ENCODE data around the gene PTER.

Gene PTER

DNA sequence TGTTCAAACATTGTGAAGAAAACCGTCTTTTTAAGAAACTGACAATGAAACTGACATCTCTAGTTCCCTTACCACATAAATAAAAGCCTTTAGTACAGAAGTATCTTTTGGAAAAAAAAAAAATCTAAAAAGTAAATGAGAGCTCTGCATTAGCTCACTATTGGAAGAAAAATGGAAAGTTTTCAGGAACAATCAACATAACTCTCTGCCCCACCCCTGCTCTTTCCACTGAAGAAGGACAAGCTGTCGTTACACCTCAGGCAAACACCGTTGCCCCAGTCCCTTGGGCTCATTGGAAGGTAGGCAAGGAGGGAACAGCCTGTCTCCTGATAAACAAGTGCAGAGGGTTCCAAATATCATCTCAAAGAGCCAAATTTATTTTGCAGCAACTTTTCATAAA lies 107.3 kb downstream of the PTER start:
- no peak for DNase-seq (ENCODE audit: low read depth in 2 of 2)

DNA sequence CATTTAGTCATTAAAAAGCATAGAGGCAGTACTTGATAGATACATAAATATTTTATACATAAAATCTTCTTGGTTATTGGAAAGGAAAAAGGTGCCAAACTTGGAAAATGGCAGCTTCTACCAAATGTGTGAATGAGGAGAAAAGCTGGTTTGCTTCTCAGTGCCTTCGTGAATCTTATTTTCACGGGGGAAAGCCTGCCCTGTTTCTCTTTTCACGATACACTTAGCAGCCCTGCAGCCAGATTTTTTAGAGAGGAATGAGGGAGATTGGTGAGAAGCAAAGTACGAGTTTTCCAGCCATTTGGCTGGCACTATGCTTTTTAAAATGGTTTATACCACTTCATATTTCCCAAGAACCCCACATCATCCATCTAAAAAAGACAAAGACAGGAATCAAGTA lies 107.8 kb downstream of the PTER start:
- DNase-seq (ENCODE audit: low read depth in 2 of 2): no peak

DNA sequence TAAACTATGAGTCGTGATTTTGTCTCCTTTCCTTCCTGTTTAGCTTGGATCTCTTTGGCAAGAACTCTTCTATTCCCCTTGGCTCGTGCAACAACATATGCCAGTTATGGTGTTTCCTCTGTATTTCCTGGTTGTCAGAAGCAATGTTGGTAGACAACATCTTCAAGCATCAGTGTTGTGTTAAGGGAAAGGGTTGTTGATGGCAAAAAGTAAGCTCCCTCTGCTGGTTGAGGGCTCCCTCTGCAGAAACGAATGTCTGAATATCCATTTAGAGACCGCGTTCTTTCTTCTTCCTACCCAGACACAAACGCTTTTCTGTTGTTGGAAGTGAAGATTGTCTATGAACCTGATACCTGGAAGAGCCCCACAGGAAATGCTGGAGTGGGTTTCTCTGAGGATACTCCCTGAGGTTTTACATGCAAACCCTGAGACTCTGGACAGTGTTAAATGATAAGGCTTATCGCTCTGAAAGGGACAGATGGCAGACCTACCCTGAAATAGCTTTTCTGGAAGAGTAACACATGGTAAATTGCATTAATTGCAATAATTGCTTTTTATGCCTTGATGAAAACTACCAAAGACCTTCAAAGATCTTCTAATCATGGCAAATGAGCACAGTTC lies 108.4 kb downstream of the PTER start:
- no peak for DNase-seq (ENCODE audit: low read depth in 2 of 2)

DNA sequence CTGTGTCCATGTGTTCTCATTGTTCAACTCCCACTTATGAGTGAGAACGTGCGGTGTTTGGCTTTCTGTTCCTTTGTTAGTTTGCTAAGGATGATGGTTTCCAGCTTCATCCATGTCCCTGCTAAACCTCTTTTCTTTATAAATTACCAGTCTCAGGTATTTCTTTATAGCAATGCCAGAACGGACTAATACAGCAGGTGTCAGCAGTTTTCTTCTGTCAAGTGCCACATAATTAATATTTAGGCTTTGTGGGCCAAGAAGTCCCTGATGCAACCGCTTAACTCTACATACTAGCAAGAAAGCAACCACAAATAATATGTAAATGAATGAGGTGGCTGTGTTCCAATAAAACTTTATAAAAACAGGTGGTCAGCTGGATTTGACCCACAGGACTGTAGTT lies 111.2 kb downstream of the PTER start:
- DNase-seq (ENCODE audit: low read depth in 2 of 2): no peak

DNA sequence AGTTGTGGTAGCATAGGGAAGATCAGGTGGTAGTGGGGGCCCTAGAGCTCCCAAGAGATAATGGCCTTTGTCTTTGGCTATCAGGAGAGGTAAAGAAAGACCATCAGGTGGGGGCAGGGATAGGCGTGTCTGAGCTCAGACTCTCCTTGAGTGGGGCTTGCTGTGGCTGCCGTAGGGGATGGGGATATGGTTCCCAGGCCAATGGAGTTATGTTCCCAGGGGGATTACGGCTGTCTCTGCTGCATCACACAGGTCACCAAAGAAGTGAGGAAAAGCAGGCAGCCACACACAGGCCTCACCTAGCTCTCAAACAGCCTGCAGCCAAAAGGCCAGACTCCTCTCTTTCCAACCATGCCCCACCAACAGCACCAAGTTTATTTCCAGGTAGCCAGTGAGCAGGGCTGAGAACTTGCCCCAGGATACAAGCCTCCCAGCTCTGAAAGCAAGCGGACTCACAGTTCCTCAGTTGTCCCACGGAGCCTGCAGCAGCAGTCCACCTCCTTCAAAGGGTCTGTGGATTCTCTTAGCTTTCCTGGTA lies 122.5 kb downstream of the PTER start:
- no peak for DNase-seq (ENCODE audit: low read depth in 2 of 2)

DNA sequence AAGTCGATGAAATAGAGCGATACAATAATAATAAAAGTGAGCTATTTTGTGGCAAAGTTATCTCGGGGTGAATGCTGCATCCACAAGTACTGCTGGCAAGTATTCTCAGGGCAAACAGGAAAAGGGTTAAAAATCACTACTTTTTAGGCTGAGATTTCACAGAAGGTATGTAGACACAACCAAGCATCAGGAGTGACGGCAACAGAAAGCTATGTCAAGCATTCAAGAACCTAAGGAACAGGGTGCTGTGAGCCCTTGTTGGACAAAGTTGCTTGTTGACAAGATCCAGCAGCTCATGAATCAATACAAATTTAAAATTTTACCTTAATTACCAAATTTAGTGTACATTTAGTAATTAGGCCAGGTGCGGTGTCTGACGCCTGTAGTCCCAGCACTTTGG lies 126.1 kb downstream of the PTER start:
- no peak for DNase-seq (ENCODE audit: low read depth in 2 of 2)
